ENCODE data around the gene PSMC4.

PSMC4 gene

GRCh38 chr19:39970675-39971379, at the start of gene PSMC4:
Gene PSMC4 (plus strand): TSS chr19:39971165. CDS start chr19:39971203, 38 bp downstream.
- peak within 1 kb of the TSS; percentile 89 for H3K4me3 ChIP-seq (ENCODE audit: low read depth, low read length)
- TF ChIP-seq CTCF (IDR thresholded peaks at IDR 0.05; ENCODE audit: low read depth, low read length, missing control alignments): peak; percentile 79
- peak; percentile 99 for DNase-seq (ENCODE audit: low read depth)

- TF ChIP-seq CTCF (IDR thresholded peaks at IDR 0.05; ENCODE audit: low read depth, low read length, missing control alignments): no peak
- no peak for DNase-seq (ENCODE audit: low read depth)
- no peak overlapping the region for H3K4me3 ChIP-seq (ENCODE audit: low read depth, low read length)
Measured at GRCh38 chr19:39923862-39924261, 47.1 kb upstream of the PSMC4 start.

- no peak for TF ChIP-seq CTCF (IDR thresholded peaks at IDR 0.05; ENCODE audit: low read depth, low read length, missing control alignments)
- no peak for DNase-seq (ENCODE audit: low read depth)
- H3K4me3 ChIP-seq (ENCODE audit: low read depth, low read length): no peak overlapping the region
Measured at GRCh38 chr19:39924389-39924788, 46.6 kb upstream of the PSMC4 start.

GRCh38 chr19:39924952-39925351, 46.0 kb upstream of the PSMC4 start:
- DNase-seq (ENCODE audit: low read depth): no peak
- no peak overlapping the region for H3K4me3 ChIP-seq (ENCODE audit: low read depth, low read length)
- no peak for TF ChIP-seq CTCF (IDR thresholded peaks at IDR 0.05; ENCODE audit: low read depth, low read length, missing control alignments)

- no peak overlapping the region for H3K4me3 ChIP-seq (ENCODE audit: low read depth, low read length)
- TF ChIP-seq CTCF (IDR thresholded peaks at IDR 0.05; ENCODE audit: low read depth, low read length, missing control alignments): no peak
- DNase-seq (ENCODE audit: low read depth): no peak
Measured at GRCh38 chr19:39926170-39926760, 44.7 kb upstream of the PSMC4 start.

- TF ChIP-seq CTCF (IDR thresholded peaks at IDR 0.05; ENCODE audit: low read depth, low read length, missing control alignments): no peak
- DNase-seq (ENCODE audit: low read depth): no peak
- H3K4me3 ChIP-seq (ENCODE audit: low read depth, low read length): no peak overlapping the region
Measured at GRCh38 chr19:39927076-39927475, 43.9 kb upstream of the PSMC4 start.

Measured in GM12864 (cell line).